Measurements from ENCODE around the gene C1orf141.

GRCh38 chr1:67120855-67121619 lies 13.7 kb downstream of the C1orf141 start:
- TF ChIP-seq CTCF (IDR thresholded peaks at IDR 0.05; ENCODE audit: low read depth, low read length, missing input control) (no peak), REST (IDR thresholded peaks at IDR 0.05) (no peak), MAX (IDR thresholded peaks at IDR 0.05) (no peak), RAD21 (IDR thresholded peaks at IDR 0.05) (no peak), ATF3 (IDR thresholded peaks at IDR 0.05) (no peak), TAF1 (conservative IDR thresholded peaks at IDR 0.05) (no peak), RXRA (IDR thresholded peaks at IDR 0.05) (no peak), SP1 (IDR thresholded peaks at IDR 0.05) (no peak)

Data from liver (tissue), 3 donors.